GM20000 (cell line): ENCODE results near the gene NR2F1-AS1.

Source experiments
- DNase-seq: peaks from one replicate; pipeline ENCODE4 v3.0.0; 2012; ENCODE audit warnings: low spot score
- TF ChIP-seq, protein P1 (sequence below): IDR thresholded peaks from 2 replicates; pipeline ENCODE4 v1.5.1; 2012; ENCODE audit warnings: mild to moderate bottlenecking, control low read depth; ENCODE audit errors: extremely low read depth, missing control alignments

The NR2F1-AS1 gene

DNA sequence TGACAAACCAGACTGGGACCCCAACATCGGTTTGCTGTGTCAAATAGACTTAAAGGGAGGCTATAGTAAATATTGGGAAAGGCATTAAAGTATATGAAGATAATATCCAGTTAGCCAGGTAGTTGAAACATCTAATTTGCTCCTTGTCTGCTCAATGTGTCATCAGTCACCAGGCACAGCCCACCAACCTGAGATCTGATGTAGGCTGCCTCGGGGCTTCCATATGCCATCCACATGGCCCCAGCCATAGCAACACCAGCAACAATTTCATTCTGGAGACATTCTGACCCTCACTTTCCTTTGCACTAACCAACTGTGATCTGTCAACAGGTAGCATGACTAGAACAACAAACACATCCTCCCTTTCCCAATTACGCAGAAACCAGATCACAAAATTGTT, 196.0 kb downstream of the NR2F1-AS1 start:
- TF ChIP-seq, protein P1, sequence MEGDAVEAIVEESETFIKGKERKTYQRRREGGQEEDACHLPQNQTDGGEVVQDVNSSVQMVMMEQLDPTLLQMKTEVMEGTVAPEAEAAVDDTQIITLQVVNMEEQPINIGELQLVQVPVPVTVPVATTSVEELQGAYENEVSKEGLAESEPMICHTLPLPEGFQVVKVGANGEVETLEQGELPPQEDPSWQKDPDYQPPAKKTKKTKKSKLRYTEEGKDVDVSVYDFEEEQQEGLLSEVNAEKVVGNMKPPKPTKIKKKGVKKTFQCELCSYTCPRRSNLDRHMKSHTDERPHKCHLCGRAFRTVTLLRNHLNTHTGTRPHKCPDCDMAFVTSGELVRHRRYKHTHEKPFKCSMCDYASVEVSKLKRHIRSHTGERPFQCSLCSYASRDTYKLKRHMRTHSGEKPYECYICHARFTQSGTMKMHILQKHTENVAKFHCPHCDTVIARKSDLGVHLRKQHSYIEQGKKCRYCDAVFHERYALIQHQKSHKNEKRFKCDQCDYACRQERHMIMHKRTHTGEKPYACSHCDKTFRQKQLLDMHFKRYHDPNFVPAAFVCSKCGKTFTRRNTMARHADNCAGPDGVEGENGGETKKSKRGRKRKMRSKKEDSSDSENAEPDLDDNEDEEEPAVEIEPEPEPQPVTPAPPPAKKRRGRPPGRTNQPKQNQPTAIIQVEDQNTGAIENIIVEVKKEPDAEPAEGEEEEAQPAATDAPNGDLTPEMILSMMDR = no peak
- DNase-seq = no peak

DNA sequence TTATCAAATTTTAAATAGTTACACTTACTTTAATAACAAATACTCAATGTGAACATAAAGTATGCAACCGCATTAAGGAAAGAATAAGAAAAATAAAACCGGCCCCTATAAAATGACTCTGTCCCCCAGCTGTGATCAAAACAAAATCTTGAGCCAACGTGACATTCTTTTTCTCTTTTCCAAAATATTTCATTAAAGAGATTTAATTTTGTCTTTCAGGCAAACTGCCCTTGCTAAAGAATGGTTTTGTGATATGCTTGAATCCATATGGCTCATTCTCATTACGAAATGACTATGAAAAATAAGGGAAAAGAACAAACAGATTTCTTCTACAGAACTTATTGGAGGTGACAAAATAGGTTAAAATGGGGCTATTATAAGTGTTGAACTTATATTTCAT, 197.0 kb downstream of the NR2F1-AS1 start:
- TF ChIP-seq, protein P1 = no peak
- DNase-seq = no peak

DNA sequence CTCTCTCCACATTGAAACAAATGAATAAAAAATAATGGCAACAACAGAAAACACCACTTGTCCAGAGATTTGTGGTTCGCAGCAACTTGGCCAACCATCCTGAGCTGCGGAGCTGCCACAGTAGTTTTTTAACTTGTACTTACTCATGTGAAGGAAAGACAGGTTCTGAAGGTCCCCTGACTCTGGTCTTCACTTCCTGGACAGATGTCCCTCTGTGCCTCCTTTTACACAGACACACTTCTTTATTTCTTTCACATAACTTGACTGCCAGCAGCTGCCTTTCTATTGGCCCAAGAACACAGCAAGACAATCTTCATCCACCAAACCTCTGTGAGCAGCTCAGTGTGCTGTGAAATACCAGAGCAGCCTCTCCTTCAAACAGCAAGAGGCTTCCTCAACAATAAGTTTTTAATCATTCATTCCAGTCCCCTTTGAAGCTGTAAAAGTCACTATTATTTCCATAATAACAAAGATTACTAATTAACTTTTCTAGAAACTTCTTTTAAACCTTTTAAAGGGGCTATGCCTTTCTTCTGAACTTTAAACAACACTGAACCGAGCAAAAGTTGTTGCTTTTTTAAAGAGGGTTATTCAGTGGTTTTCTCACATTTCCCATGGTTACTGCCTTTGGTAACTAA, 198.7 kb downstream of the NR2F1-AS1 start:
- DNase-seq = no peak
- TF ChIP-seq, protein P1 = no peak

DNA sequence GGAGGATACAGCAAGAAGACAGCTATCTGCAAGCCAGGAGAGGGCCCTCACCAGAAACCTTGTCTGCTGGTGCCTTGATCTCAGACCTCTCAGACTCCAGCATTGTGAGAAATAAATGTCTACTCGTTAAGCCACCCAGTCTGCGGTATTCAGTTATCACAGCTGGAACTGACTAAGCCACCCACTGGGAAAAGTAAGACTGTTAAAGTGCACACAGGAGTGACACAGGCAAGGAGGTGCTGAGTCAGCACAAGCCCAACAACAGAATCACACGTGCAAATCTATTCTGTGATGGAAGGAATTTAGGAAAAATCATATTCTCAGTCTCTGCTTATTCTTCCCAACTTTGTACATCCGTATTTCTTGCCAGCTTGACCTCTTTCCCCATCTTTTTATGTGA, 200.0 kb downstream of the NR2F1-AS1 start:
- TF ChIP-seq, protein P1 = no peak
- DNase-seq = no peak

DNA sequence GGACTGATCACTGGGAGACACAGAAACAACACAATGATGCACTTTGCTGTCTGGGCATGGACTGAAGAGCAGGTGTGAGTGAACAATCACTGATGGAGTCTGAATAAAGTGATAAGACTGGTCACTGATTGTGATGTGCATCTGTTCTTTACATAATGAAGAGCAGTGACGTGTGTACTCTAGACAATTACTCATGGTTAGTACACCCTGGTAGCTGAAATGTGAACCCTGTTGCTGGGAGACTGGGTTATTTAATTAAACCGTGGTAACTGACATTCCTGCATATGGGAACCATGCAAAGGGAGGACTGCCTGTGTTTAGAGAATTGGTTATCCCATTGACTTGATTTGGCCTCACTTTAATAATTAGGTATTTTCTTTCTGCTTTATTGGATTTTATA, 202.9 kb downstream of the NR2F1-AS1 start:
- no peak for DNase-seq
- TF ChIP-seq, protein P1 = no peak

DNA sequence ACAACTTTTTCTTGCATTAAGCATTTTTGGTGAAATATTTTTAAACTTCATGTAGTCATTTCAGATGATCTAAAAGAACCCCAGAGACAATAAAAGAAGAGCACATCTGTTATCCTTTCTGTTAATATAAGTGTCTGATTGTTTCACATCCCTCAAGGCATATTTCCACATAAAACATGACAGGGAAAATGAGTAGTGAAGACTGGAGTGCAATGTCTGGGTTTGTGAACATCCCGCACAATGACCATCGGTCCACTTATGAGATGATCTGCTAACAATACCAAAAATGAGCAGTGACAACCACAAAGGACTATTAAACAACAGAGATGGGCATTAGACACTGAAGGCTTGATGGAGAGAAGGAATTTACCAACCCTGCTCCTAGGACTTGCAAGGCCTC, 209.1 kb downstream of the NR2F1-AS1 start:
- no peak for DNase-seq
- TF ChIP-seq, protein P1 = no peak

DNA sequence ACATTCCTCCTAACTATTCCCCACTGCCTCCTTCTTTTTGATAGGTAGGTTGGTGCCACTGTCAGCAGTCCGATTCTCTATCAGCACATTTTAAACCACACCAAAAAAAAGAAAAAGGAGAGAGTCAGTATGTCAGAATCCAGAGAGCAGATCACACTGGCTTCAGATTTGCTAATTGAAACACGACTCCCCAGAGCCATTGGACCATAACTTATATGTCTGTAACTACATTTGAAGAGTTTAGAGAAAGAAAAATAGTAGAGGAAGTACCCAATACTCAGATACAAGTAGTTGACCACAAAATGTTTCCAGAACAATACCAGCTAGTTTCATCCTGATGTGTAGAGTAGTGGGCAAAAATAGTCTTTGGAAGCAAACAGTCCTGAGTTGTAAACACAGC, 216.6 kb downstream of the NR2F1-AS1 start:
- no peak for DNase-seq
- TF ChIP-seq, protein P1 = no peak
